Keratinocyte (primary cell): ENCODE data around the gene CSNK1D. TPM values are rescaled to one million over a fixed set of nuclear protein-coding genes. Genes with fewer than 3 reads are reported as not detected.

Source experiments
- DNase-seq: peaks from one replicate; pipeline ENCODE4 v3.0.0-alpha.2; 2011; ENCODE audit warnings: low read depth, missing footprints, low spot score
- FAIRE-seq: peaks from 2 replicates; lab custom pipeline; 2011; peaks lifted over from hg19 to GRCh38; lab: Jason Lieb, UNC
- H2AFZ ChIP-seq: 2 replicates; pipeline ENCODE4 v1.6.0; 2012; ENCODE audit warnings: low read length, control low read depth, inconsistent platforms; ENCODE audit not compliant: control insufficient read depth
- H3K27ac ChIP-seq: 2 replicates; pipeline ENCODE4 v1.5.1; 2011; ENCODE audit warnings: low read length; ENCODE audit not compliant: control insufficient read depth, insufficient read depth
- H3K27me3 ChIP-seq: 3 replicates; pipeline ENCODE4 v1.6.0; 2011; ENCODE audit warnings: low read length; ENCODE audit not compliant: control insufficient read depth, insufficient read depth; ENCODE audit errors: extremely low read depth
- H3K36me3 ChIP-seq, 2 experiments: 2 replicates in 1 of 2; 3 replicates in 1 of 2; pipeline ENCODE4 v1.5.1; 2011; ENCODE audit warnings: low read length in 2 of 2, mild to moderate bottlenecking in 1 of 2; ENCODE audit not compliant: control insufficient read depth in 2 of 2, insufficient read depth in 2 of 2; ENCODE audit errors: extremely low read depth in 1 of 2
- H3K4me1 ChIP-seq: 3 replicates; pipeline ENCODE4 v1.5.1; 2011; ENCODE audit warnings: low read length; ENCODE audit not compliant: control insufficient read depth, insufficient read depth; ENCODE audit errors: extremely low read depth
- H3K4me2 ChIP-seq: 3 replicates; pipeline ENCODE4 v1.6.0; 2011; ENCODE audit warnings: low read depth, low read length; ENCODE audit not compliant: control insufficient read depth, insufficient read depth; ENCODE audit errors: extremely low read depth
- H3K4me3 ChIP-seq, 3 experiments: fragments of 200-600 bp in 1 of 3; sonication (generic) in 1 of 3; 2 replicates in 2 of 3; 3 replicates in 1 of 3; pipeline ENCODE4 v1.5.1; 2011 to 2016; ENCODE audit warnings: low read length in 3 of 3, mild to moderate bottlenecking in 3 of 3, control low read depth in 2 of 3, inconsistent platforms in 1 of 3, low read depth in 1 of 3, mixed read lengths in 1 of 3, mixed run types in 1 of 3, moderate library complexity in 1 of 3; ENCODE audit not compliant: control insufficient read depth in 2 of 3, insufficient read depth in 2 of 3; ENCODE audit errors: extremely low read depth in 1 of 3
- H3K79me2 ChIP-seq: 2 replicates; pipeline ENCODE4 v1.6.0; 2012; ENCODE audit warnings: low read length; ENCODE audit not compliant: control insufficient read depth, insufficient read depth
- H3K9ac ChIP-seq: 3 replicates; pipeline ENCODE4 v1.6.0; 2011; ENCODE audit warnings: low read length; ENCODE audit not compliant: control insufficient read depth, insufficient read depth; ENCODE audit errors: extremely low read depth
- H3K9me1 ChIP-seq: 3 replicates; pipeline ENCODE4 v1.6.0; 2011; ENCODE audit warnings: low read length; ENCODE audit not compliant: control insufficient read depth, insufficient read depth; ENCODE audit errors: extremely low read depth
- H3K9me3 ChIP-seq: 2 replicates; pipeline ENCODE4 v1.5.1; 2012; ENCODE audit warnings: low read depth, low read length; ENCODE audit not compliant: control insufficient read depth
- H4K20me1 ChIP-seq: 3 replicates; pipeline ENCODE4 v1.6.0; 2011; ENCODE audit warnings: low read length; ENCODE audit not compliant: control insufficient read depth, insufficient read depth; ENCODE audit errors: extremely low read depth
- CTCF ChIP-seq, 3 experiments: IDR thresholded peaks in 1 of 3; conservative IDR thresholded peaks in 1 of 3; optimal IDR thresholded peaks in 1 of 3; 2 replicates in 2 of 3; 3 replicates in 1 of 3; pipeline versions ENCODE3 to v1.5.1; 2011; ENCODE audit warnings: low read length in 3 of 3, mild to moderate bottlenecking in 3 of 3, moderate library complexity in 2 of 3, control low read depth in 1 of 3, inconsistent platforms in 1 of 3; ENCODE audit not compliant: insufficient read depth in 2 of 3; ENCODE audit errors: extremely low read depth in 1 of 3
- EZH2 ChIP-seq: IDR thresholded peaks from one replicate; pipeline ENCODE4 v1.6.1; 2012; ENCODE audit warnings: inconsistent platforms, mild to moderate bottlenecking, low read length, moderate library complexity
- dilution Hi-C: fragments of 300-500 bp; cut with MboI; formaldehyde crosslinking; loops from one replicate; pipeline ENCODE4 v1.7.0; 2020; ENCODE audit warnings: low sequenced_read_pairs; ENCODE audit not compliant: extremely low pct_ligation_motif_present
- polyA plus RNA-seq, 5 experiments: library from polyadenylated mRNA; depleted of rRNA in 3 of 5; stranded (reverse) in 3 of 5; stranded (forward) in 1 of 5; unstranded in 1 of 5; fragments of >200 nt; gene quantifications; 1 replicate in 1 of 5; 2 replicates in 3 of 5; 3 replicates in 1 of 5; pipeline versions ENCODE4 v1.2.1 to v1.2.3, GENCODE V29; 2011 to 2012; ENCODE audit warnings: missing spikeins in 2 of 5, low read depth in 1 of 5, low replicate concordance in 1 of 5

The CSNK1D gene
- polyA plus RNA-seq, 1 donor (not counting 4 experiments of a cell fraction or from before 2014, with no cell fraction given): 86.0 TPM

GRCh38 chr17:82241926-82242697 lies 31.4 kb downstream of the CSNK1D start:
- H3K9ac ChIP-seq: peak overlapping the region; percentile 52
- H3K9me3 ChIP-seq: no peaks in the 10 kb centered on the region
- peaks cover 2% of the 10 kb centered on the region for H3K9me1 ChIP-seq
- H3K79me2 ChIP-seq: peaks cover 28% of the 10 kb centered on the region
- dilution Hi-C loops: no loop called here
- no peaks in the 10 kb centered on the region for H3K27me3 ChIP-seq
- peaks cover 19% of the 10 kb centered on the region for H4K20me1 ChIP-seq
- FAIRE-seq (no peak), DNase-seq (no peak)
- peaks cover 37 to 53% of the 10 kb centered on the region in 2 experiments for H3K36me3 ChIP-seq
- no peak for TF ChIP-seq CTCF (optimal IDR thresholded peaks at IDR 0.05 in 1 of 3, IDR thresholded peaks at IDR 0.05 in 1 of 3, conservative IDR thresholded peaks at IDR 0.05 in 1 of 3; ENCODE audit: extremely low read depth in 1 of 3, insufficient read depth in 2 of 3, low read length in 3 of 3)
- no peak for TF ChIP-seq EZH2
- H2AFZ ChIP-seq: no peak overlapping the region
- peak overlapping the region; percentile 44 for H3K27ac ChIP-seq
- peak overlapping the region; percentile 22 for H3K4me2 ChIP-seq
- no peak overlapping the region for H3K4me3 ChIP-seq
- H3K4me1 ChIP-seq: peaks cover 56% of the 10 kb centered on the region

GRCh38 chr17:82241183-82241925 lies 32.1 kb downstream of the CSNK1D start:
- H4K20me1 ChIP-seq: peaks cover 19% of the 10 kb centered on the region
- H3K4me3 ChIP-seq: no peak overlapping the region
- peaks cover 49% of the 10 kb centered on the region for H3K4me1 ChIP-seq
- H3K79me2 ChIP-seq: peaks cover 28% of the 10 kb centered on the region
- peak; percentile 77 for FAIRE-seq
- dilution Hi-C loops: no loop called here
- no peaks in the 10 kb centered on the region for H3K9me3 ChIP-seq
- no peak for DNase-seq
- H3K27ac ChIP-seq: peak overlapping the region; percentile 44
- no peaks in the 10 kb centered on the region for H3K27me3 ChIP-seq
- TF ChIP-seq CTCF (optimal IDR thresholded peaks at IDR 0.05 in 1 of 3, IDR thresholded peaks at IDR 0.05 in 1 of 3, conservative IDR thresholded peaks at IDR 0.05 in 1 of 3; ENCODE audit: extremely low read depth in 1 of 3, insufficient read depth in 2 of 3, low read length in 3 of 3) (no peak), EZH2 (no peak)
- H2AFZ ChIP-seq: no peak overlapping the region
- H3K9me1 ChIP-seq: peaks cover 2% of the 10 kb centered on the region
- H3K4me2 ChIP-seq: peak overlapping the region; percentile 22
- peaks cover 40 to 51% of the 10 kb centered on the region in 2 experiments for H3K36me3 ChIP-seq
- peak overlapping the region; percentile 52 for H3K9ac ChIP-seq
